Measurements from ENCODE around the gene RAD51B. TPM values are rescaled to one million over a fixed set of nuclear protein-coding genes. Genes with fewer than 3 reads are reported as not detected.

Gene RAD51B
- total RNA-seq, 1 experiment from 2014 or later, result 8.5 TPM

GRCh38 chr14:68270342-68270741 is 450.8 kb downstream of the RAD51B start:
- DNase-seq (ENCODE audit: low read depth, low spot score), result no peak
- in situ Hi-C loops (cut with HindIII; ENCODE audit: low pct_unique_long_range_greater_than_20kb, low sequenced_read_pairs) (no loop called here), intact Hi-C loops (cut with micrococcal nuclease; ENCODE audit: unreplicated experiment) (no loop called here)
- no peaks in the 10 kb centered on the region for H3K27me3 ChIP-seq (ENCODE audit: control insufficient read depth, insufficient read depth, low read length)
- H3K4me1 ChIP-seq (ENCODE audit: control insufficient read depth, insufficient read depth, low read length), result no peaks in the 10 kb centered on the region
- no peak for ATAC-seq
- 0 out of 2 replicates have a peak overlapping the region, but pooled peaks have one; percentile 17 for H3K27ac ChIP-seq (ENCODE audit: low read length)
- TF ChIP-seq REST (IDR thresholded peaks at IDR 0.05; ENCODE audit: insufficient read depth in 1 of 2, low read depth in 2 of 2, low read length in 1 of 2) (no peak), TCF7L2 (IDR thresholded peaks at IDR 0.05; ENCODE audit: low read depth, low read length) (no peak), CTCF (IDR thresholded peaks at IDR 0.05) (no peak), POLR2AphosphoS5 (IDR thresholded peaks at IDR 0.05; ENCODE audit: low read depth, low read length) (no peak), SIN3A (IDR thresholded peaks at IDR 0.05; ENCODE audit: borderline replicate concordance, insufficient read depth, low read depth, low read length) (no peak)
- no peak overlapping the region for H3K4me3 ChIP-seq (ENCODE audit: low read depth in 2 of 2, low read length in 2 of 2)
- BruUV-seq (replicated peaks), result no TSS peak
- H3K36me3 ChIP-seq (ENCODE audit: control insufficient read depth, insufficient read depth, low read length), result no peaks in the 10 kb centered on the region
- no peaks in the 10 kb centered on the region for H3K9me3 ChIP-seq (ENCODE audit: control insufficient read depth, insufficient read depth, low read depth, low read length)
- ChIA-PET POLR2A (no interaction called here), CTCF (no interaction called here)

- Histone ChIP-seq H3K4me1 (ENCODE audit: control insufficient read depth, insufficient read depth, low read length) (no peaks in the 10 kb centered on the region), H3K9me3 (ENCODE audit: control insufficient read depth, insufficient read depth, low read depth, low read length) (no peaks in the 10 kb centered on the region), H3K27me3 (ENCODE audit: control insufficient read depth, insufficient read depth, low read length) (no peaks in the 10 kb centered on the region), H3K27ac (ENCODE audit: low read length) (no peak overlapping the region), H3K36me3 (ENCODE audit: control insufficient read depth, insufficient read depth, low read length) (no peaks in the 10 kb centered on the region), H3K4me3 (ENCODE audit: low read depth in 2 of 2, low read length in 2 of 2) (no peak overlapping the region)
- TF ChIP-seq CTCF (IDR thresholded peaks at IDR 0.05), result no peak
- no peak for TF ChIP-seq SIN3A (IDR thresholded peaks at IDR 0.05; ENCODE audit: borderline replicate concordance, insufficient read depth, low read depth, low read length)
- no peak for TF ChIP-seq POLR2AphosphoS5 (IDR thresholded peaks at IDR 0.05; ENCODE audit: low read depth, low read length)
- TF ChIP-seq TCF7L2 (IDR thresholded peaks at IDR 0.05; ENCODE audit: low read depth, low read length), result no peak
- TF ChIP-seq REST (IDR thresholded peaks at IDR 0.05; ENCODE audit: insufficient read depth in 1 of 2, low read depth in 2 of 2, low read length in 1 of 2), result no peak
- in situ Hi-C loops (cut with HindIII; ENCODE audit: low pct_unique_long_range_greater_than_20kb, low sequenced_read_pairs), result no loop called here
- ChIA-PET POLR2A (no interaction called here), CTCF (no interaction called here)
- BruUV-seq (replicated peaks), result no TSS peak
- ATAC-seq, result no peak
- intact Hi-C loops (cut with micrococcal nuclease; ENCODE audit: unreplicated experiment), result no loop called here
- DNase-seq (ENCODE audit: low read depth, low spot score), result no peak
Observed at GRCh38 chr14:68271913-68272391, 452.4 kb downstream of the RAD51B start.
